Left ventricle myocardium inferior (tissue), 1 donor: ENCODE measurements around the gene LOXHD1. TPM values are rescaled to one million over a fixed set of nuclear protein-coding genes. Genes with fewer than 3 reads are reported as not detected.
A peak's percentile ranks its signal among the peaks of the same experiment; 100 is the strongest.

Source experiments
- DNase-seq: peaks from one replicate; pipeline ENCODE4 v3.0.0-alpha.2; 2020
- H3K27ac ChIP-seq: fragments of 200-600 bp; replicated peaks from 2 replicates; pipeline ENCODE4 v1.8.0; 2021
- H3K27me3 ChIP-seq: fragments of 200-600 bp; 2 replicates; pipeline ENCODE4 v1.8.0; 2021; ENCODE audit warnings: low read depth
- H3K36me3 ChIP-seq: fragments of 200-600 bp; 2 replicates; pipeline ENCODE4 v1.8.0; 2021
- H3K4me1 ChIP-seq: fragments of 200-600 bp; 2 replicates; pipeline ENCODE4 v1.8.0; 2021
- H3K4me3 ChIP-seq: fragments of 200-600 bp; 2 replicates; pipeline ENCODE4 v1.8.0; 2021; ENCODE audit warnings: mild to moderate bottlenecking, moderate library complexity
- H3K9me3 ChIP-seq: fragments of 200-600 bp; replicated peaks from 2 replicates; pipeline ENCODE4 v1.8.0; 2021
- intact Hi-C: fragments of 100-400 bp; cut with micrococcal nuclease; formaldehyde crosslinking; loops from one replicate; pipeline ENCODE4 v1.11.0; 2022
- total RNA-seq: library from RNA; stranded (reverse); fragmentation: NEBNext Ultra II Directional; extraction: Animal tissue kit (Norgen Biotek cat#: 25700); gene quantifications from one replicate; pipeline ENCODE4 v1.2.1, GENCODE V29; 2021
- TF ChIP-seq, protein P1 (sequence below): fragments of 200-600 bp; IDR thresholded peaks from 2 replicates; pipeline ENCODE4 v1.8.0; 2021; ENCODE audit warnings: antibody characterized with exemption, mild to moderate bottlenecking, borderline replicate concordance
- donor health status: DM: no; HTN: yes; CAD: no; lungs with severe emphysema.

Gene LOXHD1
- total RNA-seq, 1 donor from 2014 or later = 0.49 TPM

DNA sequence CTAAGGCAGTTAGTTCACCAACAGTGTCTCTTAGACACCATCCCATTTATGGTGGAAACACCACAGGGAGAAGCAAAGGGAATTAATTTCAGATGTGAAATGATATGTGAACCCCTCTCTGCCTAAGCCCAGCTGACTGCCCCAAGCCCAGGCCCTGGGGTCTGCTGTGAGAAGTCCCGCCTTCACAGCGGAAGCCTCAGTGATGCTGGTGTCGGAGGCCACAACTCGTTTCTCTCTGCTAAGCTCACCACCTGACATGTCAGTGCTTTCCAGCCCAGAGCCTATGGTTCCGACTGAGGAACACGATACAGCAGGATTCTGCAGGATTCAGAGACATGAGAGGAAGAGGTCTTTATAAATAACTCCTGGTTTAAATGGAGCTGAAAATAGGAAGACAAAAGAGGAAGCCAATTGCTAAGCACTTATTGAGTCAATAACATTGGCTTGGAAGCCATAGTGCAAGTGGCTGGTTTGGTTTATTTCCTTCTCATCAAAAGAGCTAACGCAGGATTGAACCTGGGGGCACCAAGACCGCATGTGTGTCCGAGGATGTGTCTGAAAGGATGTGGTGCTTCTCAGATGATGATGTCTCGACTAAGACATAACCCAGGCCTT, 21.9 kb upstream of the LOXHD1 start:
- TF ChIP-seq, protein P1, sequence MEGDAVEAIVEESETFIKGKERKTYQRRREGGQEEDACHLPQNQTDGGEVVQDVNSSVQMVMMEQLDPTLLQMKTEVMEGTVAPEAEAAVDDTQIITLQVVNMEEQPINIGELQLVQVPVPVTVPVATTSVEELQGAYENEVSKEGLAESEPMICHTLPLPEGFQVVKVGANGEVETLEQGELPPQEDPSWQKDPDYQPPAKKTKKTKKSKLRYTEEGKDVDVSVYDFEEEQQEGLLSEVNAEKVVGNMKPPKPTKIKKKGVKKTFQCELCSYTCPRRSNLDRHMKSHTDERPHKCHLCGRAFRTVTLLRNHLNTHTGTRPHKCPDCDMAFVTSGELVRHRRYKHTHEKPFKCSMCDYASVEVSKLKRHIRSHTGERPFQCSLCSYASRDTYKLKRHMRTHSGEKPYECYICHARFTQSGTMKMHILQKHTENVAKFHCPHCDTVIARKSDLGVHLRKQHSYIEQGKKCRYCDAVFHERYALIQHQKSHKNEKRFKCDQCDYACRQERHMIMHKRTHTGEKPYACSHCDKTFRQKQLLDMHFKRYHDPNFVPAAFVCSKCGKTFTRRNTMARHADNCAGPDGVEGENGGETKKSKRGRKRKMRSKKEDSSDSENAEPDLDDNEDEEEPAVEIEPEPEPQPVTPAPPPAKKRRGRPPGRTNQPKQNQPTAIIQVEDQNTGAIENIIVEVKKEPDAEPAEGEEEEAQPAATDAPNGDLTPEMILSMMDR = no peak
- Histone ChIP-seq H3K27ac (no peak overlapping the region), H3K4me1 (peaks cover 9% of the 10 kb centered on the region), H3K9me3 (no peaks in the 10 kb centered on the region), H3K27me3 (peaks cover 4% of the 10 kb centered on the region), H3K36me3 (no peaks in the 10 kb centered on the region), H3K4me3 (no peak overlapping the region)
- intact Hi-C loops = no loop called here
- no peak for DNase-seq

DNA sequence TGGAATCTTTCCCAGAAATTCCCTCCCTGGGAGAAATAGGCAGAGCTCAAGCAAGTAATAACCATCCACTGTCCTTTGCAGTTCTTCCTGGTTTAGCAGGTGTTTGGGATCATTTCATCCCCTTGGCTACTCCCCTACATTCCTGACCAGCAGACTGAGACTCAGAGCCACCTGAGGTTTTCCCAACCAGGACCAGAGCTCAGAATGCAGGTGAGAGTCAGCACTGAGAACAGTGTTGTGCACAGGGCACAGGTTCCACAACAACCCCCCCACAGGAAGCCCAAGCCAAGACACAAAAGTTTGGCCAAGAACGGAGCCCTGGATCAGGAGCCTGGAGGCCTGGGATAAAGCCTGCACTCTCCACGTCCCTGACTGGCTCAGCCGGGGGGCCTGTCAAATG, 21.0 kb upstream of the LOXHD1 start:
- H3K27ac ChIP-seq = no peak overlapping the region
- TF ChIP-seq, protein P1 = peak; percentile 1
- no peak overlapping the region for H3K4me3 ChIP-seq
- H3K27me3 ChIP-seq = peaks cover 4% of the 10 kb centered on the region
- H3K4me1 ChIP-seq = peaks cover 9% of the 10 kb centered on the region
- no peaks in the 10 kb centered on the region for H3K36me3 ChIP-seq
- intact Hi-C loops = no loop called here
- no peak for DNase-seq
- H3K9me3 ChIP-seq = no peaks in the 10 kb centered on the region

DNA sequence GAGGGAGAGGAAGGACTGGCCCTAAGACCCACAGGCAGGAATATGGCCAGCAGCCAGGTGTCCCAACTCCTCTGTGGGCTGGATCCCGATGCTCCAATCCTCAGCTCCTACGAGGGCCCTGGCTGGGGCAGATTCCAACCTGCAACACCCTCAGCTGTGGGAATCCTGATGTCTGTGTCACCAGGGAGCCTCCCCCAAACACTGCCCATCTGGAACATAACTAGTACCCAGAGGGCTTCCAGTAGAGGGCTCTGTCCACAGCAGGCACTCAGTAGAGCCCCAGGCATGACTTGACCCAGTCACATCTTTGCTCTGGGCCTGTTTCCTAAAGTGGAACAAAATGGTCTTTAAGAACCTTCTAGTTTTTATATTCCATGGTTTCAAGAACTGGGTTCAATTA, 20.6 kb upstream of the LOXHD1 start:
- intact Hi-C loops = no loop called here

DNA sequence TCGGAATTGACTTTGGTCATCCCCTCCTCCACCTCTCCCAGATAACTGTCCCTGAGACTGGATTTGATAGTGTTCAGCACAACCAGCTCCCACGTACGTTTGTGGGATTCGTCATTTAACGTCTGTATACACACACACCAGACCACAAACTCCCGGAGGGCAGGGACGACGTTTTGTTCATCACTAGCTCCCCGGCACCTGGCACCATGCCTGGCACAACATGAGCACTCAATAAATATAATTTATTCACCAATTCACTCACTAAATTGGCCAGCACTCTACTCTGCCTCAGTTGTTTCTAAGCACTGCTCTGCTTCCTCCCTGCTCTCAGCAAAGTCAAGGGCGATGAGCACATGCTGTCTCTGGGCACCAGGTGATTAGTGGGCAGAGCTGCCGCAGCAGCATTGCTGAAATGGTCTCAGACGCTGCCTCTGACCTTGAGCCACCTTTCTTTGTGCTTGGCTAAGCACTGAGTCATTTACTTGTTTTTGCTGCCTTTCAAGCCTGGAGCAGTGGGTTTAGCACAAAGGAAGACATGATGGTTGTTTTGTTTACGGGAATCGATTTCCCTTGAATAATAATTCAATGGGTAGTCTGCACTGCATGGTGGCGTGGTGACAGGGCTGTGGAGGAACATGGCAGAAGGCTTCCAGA, 19.3 kb upstream of the LOXHD1 start:
- intact Hi-C loops = no loop called here
- Histone ChIP-seq H3K9me3 (no peaks in the 10 kb centered on the region), H3K4me3 (no peak overlapping the region), H3K36me3 (no peaks in the 10 kb centered on the region), H3K27me3 (peaks cover 4% of the 10 kb centered on the region), H3K4me1 (peaks cover 9% of the 10 kb centered on the region), H3K27ac (no peak overlapping the region)
- DNase-seq = no peak
- TF ChIP-seq, protein P1 = no peak

More for the DNA sequence above, 20.6 kb upstream of the LOXHD1 start:
- Histone ChIP-seq H3K27ac (no peak overlapping the region), H3K4me1 (peaks cover 9% of the 10 kb centered on the region), H3K9me3 (no peaks in the 10 kb centered on the region), H3K27me3 (peaks cover 4% of the 10 kb centered on the region), H3K4me3 (no peak overlapping the region), H3K36me3 (no peaks in the 10 kb centered on the region)
- no peak for DNase-seq
- TF ChIP-seq, protein P1 = peak; percentile 46

DNA sequence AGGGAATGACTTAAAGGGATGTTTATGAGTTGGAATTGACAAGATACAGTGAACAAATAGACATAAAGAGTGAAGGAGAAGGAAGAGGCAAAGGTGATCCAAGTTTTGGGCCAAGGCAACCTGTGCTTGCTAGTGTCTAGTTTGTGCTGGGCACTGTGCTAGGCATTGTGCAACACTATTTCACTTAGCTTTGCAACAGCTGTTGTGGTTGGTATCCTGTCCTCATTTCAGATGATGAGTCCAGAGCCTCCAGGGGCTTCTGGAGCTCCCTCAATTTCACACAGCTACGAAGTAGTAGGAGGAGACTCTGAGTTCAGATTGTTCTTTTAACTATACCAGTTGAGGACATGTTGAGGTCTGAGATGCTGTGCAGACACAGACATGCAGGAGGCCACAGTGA, 18.1 kb upstream of the LOXHD1 start:
- Histone ChIP-seq H3K27me3 (peaks cover 4% of the 10 kb centered on the region), H3K27ac (no peak overlapping the region), H3K36me3 (no peaks in the 10 kb centered on the region), H3K4me1 (no peaks in the 10 kb centered on the region), H3K9me3 (no peaks in the 10 kb centered on the region), H3K4me3 (no peak overlapping the region)
- no peak for DNase-seq
- intact Hi-C loops = no loop called here
- TF ChIP-seq, protein P1 = no peak
